Brain pericyte (primary cell): ENCODE data around the gene SLC10A6.

Experiments
- DNase-seq: peaks from one replicate; pipeline ENCODE4 v3.0.0-alpha.2; 2012; ENCODE audit warnings: low read depth, low spot score

SLC10A6 gene

DNA sequence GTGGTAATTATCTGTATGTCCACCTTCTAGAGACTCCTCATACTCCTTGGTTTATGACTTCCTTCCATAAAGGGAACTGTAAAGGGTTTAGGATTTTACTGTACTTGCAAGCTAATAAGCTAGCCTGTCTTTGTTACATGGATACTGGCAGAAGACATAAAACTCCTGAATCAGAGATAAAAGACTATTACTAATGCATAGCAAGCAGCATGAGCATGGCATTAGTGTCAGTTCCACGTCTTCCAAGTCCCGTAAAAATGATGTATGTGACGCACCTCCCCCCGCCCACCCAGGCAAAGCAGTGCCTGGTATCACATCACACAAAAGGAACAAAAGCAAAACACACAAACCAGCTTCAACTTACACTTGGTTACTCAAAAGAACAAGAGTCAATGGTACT is 71.0 kb downstream of the SLC10A6 start:
- no peak for DNase-seq

DNA sequence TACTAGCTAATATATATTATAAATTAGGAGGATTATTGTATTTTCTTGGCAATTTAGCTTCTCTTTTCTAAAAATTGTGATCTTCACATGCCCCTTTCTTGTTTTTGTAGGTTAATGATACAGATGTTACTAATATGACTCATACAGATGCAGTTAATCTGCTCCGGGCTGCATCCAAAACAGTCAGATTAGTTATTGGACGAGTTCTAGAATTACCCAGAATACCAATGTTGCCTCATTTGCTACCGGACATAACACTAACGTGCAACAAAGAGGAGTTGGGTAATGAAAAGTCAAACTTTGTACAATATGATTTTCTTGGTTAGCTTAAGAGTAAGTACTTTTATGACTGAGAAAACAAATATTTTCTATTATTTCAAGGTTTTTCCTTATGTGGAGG is 74.1 kb downstream of the SLC10A6 start:
- no peak for DNase-seq
